Lower leg skin (tissue), 3 donors: ENCODE measurements around the gene NOTCH3.

Experiments used
- CTCF ChIP-seq, 3 donors: fragments of 450-650 bp; IDR thresholded peaks; one replicate each; pipeline ENCODE4 v1.5.1; 2016; ENCODE audit warnings: antibody characterized with exemption in 3 of 3, mild to moderate bottlenecking in 3 of 3, moderate library complexity in 2 of 3
- POLR2A ChIP-seq, 2 donors: fragments of 450-650 bp; IDR thresholded peaks; one replicate each; pipeline ENCODE4 v1.6.1; 2016 to 2017; ENCODE audit warnings: antibody characterized with exemption in 2 of 2, mild to moderate bottlenecking in 1 of 2, moderate library complexity in 1 of 2

GRCh38 chr19:15243236-15243957 lies 42.6 kb upstream of the NOTCH3 start:
- no peak for TF ChIP-seq POLR2A (IDR thresholded peaks at IDR 0.05)
- TF ChIP-seq CTCF (IDR thresholded peaks at IDR 0.05) = no peak
